Glomerular visceral epithelial cell (primary cell): ENCODE results near the gene JADE3.

Experiments used
- DNase-seq: peaks from one replicate; pipeline ENCODE4 v3.0.0-alpha.2; 2016; ENCODE audit errors: extremely low spot score

JADE3 gene

DNA sequence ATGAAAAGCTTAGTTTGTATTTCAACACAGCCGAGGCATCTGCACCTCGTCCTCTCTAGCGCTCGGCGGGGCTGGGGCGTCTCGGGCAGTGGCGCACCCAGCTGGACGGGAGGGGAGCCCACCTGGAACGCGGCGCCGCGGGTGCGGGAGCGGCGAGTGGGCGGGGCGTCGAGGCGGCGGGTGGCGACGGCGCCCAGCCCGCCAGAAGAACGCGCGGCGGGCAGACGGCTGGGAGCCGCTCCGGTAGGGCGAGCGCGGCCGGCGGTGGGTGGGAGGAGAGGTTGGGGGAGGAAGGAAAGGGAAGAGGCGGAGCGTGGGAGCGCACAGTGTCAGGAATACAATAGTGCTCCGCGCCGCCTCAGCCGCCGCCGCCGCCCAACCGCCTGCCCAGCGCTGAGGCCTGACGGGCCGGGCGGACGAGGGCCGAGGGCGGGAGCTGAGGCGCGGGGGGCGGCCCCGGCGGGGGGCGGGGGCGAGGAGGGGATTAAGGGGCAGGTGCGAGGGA lies at the start of gene JADE3:
JADE3 (plus strand) TSS at position 324 of the 505 bp plus-strand sequence. CDS start 72,474 bp downstream, outside the sequence.
- DNase-seq = peak; percentile 76

DNA sequence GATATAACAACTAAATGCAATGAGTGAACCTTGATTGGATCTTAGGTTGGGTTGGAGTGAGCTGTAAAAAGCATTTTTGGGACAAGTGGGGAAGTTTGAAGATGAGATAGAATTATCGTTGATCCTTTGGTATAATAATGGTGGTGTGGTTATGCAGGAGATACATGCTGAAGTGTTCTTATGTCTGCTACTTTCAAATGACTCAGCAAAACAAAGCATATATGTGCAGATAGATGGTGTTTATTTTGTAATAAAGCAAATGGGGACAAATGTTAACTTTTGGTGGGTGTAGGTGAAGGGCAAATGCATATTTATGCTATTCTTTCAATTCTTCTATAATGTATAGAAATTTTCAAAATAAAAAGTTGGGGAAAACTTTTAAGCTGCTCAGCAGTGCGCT lies 49.1 kb upstream of the JADE3 start:
- DNase-seq = no peak

DNA sequence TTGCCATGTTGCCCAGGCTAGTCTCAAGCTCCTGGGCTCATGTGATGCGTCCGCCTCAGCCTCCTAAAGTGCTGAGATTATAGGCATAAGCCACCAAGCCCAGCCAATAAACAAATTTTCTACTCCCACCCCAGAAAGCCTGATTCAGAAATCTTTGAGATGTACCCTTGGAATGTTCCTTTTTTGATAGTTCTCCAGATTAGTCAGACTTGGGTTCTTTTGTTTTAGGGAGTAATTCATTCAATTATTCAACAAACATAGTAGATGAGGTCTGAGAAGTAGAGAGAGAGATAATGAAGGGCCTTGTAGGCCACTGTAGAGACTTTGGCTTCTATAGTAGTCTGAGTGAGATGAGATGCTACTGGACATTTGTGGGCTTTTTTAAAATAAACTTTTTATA lies 47.6 kb upstream of the JADE3 start:
- DNase-seq = no peak

DNA sequence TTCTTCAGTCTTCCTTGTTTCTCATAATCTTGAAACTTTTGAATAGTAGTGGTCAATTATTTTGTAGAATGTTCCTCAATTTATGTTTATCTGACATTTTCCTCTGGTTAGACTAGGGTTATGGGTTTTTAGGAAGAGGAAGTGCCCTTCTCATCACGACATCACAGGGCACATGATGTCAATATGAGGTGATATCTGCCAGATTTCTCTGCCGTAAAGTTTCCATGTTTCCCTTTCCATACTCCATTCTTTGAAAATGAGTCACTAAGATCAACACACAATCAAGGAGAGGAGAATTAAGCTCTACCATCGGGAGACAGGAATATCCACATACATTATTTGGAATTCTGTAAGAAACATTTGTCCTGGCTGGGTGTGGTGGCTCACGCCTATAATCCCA lies 46.9 kb upstream of the JADE3 start:
- DNase-seq = peak; percentile 27

DNA sequence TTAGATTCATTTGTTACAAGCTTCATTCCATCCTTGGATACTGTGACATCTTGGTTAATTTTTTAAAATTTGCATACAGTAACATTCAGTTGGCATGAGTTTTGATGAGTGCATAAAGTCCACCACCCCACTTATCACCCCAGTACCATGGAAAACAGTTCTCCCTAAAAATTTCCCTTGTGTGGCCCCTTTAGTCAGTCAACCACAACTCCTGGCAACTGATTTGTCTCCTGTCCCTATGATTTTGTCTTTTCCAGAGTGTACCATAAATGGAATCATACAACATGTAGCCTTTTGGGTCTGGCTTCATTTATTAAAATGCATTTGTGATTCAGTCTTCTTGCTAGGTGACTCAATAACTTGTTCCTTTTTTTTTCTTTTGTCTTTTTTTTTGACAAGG lies 45.5 kb upstream of the JADE3 start:
- no peak for DNase-seq

- no peak for DNase-seq
Measured at GRCh38 chrX:46873746-46874145, 38.5 kb upstream of the JADE3 start.

- DNase-seq = no peak
Measured at GRCh38 chrX:46876901-46877300, 35.3 kb upstream of the JADE3 start.

- no peak for DNase-seq
Measured at GRCh38 chrX:46882266-46882665, 30.0 kb upstream of the JADE3 start.

DNA sequence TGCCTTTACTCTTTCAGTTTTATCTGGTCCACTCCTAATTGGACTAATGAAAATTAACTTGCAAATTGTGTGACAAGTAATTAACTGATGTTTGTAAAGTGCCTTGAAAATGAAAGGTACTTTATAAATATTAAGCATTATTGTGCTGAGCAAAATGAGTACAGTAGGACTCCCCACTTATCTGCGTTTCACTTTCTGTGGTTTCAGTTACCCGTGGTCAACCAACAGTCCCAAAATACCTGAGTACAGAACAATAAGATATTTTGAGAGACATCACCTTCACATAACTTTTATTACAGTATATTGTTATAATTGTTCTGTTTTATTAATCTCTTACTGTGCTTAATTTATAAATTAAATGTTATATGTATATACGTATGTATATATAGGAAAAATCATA lies 27.4 kb upstream of the JADE3 start:
- DNase-seq = no peak

GRCh38 chrX:46898207-46898606 lies 14.0 kb upstream of the JADE3 start:
- DNase-seq = no peak

DNA sequence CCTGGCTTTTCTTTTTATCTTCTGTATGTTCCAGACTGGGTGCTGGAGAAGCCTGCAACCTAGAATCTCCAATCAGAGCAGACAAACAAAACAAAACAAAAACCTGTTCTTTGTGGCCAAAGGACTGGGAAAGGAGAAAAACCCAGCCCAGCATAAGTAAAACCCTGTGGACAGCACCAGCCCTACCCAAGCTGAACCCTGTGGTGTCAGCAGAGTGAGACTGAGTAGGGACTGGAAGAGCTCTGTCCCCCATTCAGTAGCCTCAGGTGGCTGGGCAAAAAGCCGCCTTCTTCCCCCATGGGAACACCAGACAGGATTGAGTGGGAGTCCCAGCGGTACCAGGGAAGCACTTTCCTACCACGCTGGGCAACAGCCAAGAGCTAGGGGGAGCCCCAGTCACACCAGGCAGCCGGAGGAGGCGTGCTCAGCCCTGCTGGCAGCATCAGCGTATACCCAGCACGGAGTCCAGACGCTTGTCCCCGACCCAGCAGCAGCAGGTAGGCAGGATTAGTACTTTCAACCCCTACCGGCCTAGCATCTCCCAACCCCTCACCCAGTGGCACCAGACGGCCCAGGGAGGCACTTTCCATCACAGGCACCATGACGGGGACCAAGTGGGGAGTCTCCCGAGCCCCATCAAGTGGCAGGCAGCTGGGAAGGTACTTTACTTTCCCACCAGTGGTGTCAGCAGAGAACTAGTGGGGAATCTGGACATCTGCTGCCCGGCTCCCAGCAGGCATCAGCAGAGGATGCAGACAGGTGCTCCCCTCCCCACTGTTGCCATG lies 8.6 kb upstream of the JADE3 start:
- DNase-seq = peak; percentile 73

DNA sequence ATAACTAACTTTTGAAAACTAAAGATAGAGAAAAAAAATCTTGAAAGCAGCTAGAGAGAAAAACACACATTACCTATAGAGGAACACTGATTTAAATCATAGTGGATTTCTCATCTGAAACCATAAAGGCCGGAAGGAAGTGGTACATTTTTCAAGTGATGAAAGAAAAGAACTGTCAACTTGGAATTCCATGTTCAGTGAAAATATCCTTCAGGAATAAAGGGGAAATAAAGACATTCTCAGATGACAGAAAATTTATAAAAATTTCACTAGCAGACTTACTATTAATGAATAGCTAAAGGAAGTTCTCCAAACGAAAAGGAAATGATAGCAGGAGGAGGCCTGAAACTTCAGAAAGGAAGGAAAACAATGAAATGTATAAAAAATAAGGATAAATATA lies 7.6 kb upstream of the JADE3 start:
- no peak for DNase-seq

DNA sequence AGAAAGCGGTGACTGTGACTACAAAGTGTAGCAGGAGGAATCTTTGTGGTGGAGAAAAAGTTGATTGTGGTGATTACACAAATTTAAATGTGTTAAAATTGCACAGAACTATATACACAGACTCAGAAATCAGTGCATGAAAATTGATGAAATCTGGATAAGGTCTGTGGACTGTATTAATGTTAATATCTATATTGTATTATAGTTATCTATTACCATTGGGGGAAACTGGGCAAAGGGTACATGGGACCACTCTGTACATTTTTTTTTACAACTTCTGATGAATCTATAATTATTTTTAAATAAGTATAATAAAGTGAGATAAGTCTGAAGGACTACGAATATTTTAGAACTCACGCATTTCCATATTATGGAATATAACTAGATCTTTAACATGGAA lies 1.8 kb upstream of the JADE3 start:
- no peak for DNase-seq

DNA sequence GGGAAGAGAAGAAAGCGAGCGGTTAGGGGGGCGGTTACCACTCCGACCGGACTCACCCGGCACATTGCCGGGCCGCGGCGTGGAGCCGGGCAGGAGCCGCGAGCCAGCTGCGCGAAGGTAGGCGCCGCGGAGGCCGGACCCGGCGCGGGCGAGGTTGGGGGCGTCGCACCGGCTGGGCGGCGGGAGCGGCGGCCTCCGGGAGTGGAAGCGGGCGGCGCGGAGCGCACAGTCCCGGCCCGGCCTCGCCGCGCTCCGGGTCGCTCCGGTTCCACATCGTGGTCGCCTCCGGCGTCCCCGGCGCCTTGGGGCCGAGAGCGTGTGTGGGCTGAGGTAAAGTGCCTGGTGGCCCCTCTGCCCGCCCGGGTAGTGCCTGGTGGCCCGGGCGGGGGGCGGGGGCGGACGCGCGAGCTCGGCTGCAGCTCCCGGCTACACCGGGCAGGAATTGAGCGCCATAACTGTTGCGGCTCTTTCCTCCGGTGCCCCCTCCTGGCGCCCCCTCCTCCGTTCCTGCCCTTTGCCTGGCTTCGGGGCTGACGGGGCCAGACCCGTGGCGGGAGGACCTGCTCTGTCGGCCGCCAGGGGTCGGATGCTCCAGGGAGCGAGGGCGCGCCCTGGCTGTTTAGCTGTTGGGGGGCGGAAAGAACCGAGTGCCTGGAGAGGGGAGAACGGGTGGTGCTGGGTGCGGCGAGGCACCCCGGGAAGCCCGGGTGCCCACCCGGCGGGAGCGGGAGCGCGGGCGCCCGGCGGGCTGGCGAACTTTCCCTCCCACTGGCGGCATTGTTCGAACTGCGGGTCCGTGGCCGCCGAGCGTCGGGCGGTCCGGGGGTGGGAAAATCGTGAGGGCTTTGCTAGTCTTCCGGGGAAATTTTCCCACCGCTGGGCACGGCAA lies 626 bp downstream of the JADE3 start:
- peak; percentile 51 for DNase-seq

DNA sequence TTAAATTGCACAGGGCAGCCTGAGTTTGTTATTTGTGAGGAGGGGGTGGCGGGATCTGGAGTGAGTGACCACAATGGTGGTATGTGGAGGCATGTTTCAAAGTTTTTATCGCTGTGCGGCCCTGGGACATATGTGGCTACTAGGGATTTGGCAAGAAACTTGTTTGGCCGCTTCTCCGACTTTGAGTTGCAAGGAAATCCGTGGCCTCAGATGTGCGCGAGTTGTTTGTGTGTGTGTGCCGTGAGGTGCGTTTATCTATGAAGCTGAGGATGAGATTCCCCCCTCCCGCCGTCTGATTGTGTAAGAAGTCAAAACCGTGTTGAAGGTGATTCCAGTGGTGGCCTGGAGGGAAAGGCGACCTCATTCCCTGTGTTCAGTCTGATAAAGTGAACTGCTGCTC lies 1.4 kb downstream of the JADE3 start:
- peak; percentile 18 for DNase-seq

DNA sequence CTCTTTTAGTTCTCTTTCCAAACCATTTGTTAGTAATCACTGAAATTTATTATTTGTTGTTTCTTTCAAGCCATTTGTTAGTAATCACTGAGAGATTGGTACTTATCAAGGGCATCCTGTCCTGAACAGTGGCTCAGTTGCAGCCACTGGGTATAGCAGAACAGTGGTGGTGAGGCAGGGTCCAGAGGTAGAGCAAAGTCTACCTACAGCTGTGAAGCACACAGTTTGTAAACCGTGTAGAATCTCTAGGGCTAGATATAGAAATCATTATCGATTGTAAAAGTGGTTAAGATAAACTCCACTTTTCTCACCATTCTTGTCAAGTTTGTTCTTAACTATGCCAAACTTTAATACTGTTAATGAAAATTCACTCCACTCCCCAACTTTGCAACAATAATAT lies 4.1 kb downstream of the JADE3 start:
- DNase-seq = no peak

GRCh38 chrX:46917622-46918021 lies 5.4 kb downstream of the JADE3 start:
- no peak for DNase-seq

- DNase-seq = no peak
Measured at GRCh38 chrX:46918434-46918833, 6.2 kb downstream of the JADE3 start.

DNA sequence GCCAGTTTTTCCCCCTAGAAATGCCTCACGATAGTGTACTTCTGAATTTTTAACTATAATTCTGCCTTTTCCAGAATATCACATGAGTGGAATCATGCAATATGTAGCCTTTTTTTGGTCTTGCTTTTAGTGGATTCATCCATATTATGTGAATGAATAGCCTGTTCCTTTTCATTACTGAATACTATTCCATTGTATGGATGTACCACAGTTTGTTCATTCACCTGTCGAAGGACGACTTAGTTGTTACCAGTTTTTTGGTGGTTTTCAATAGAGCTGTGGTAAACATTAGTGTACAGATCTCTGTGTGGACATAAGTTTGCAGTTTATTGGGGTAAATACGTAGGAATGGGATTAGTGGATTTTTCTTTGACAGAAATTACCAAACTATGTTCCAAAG lies 8.0 kb downstream of the JADE3 start:
- no peak for DNase-seq

GRCh38 chrX:46922611-46923010 lies 10.4 kb downstream of the JADE3 start:
- no peak for DNase-seq

- DNase-seq = no peak
Measured at GRCh38 chrX:46927718-46928117, 15.5 kb downstream of the JADE3 start.

DNA sequence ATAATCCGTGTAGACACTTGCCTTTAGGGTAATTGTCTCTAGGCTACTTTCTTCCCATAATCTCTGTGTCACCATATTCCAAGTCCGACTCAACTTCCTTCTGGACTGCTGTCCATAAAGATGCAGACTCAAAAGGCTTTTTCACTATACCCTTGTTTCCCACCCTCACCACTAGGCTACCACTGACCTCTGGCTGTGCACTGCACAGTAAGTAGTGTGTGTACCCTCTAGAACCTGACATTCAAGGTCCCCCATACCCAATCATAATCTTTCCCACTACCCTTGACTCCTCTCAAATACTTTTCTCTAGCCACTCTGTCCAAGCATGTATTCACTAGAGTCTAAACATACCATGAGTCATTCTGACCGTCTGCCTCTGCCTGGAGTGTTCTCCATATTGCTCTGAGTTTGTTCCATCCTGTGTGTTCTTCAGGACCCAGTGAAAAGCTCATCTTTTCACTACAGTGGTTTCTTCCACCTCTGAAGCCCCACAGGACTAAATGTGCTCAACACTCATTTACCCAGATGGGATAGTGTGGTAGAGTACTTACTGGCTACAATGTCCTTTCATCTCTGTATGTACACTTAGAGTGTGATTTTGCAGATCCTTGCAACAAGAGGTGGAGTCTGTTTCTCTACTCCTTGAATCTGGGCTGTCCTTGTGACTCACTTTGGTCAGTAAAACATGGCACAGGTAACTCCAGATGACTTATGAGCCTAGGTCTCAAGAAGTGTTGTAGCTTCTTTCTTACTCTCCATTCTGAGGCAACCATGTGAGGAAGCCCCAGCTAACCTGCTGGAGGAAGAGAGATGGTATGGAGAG lies 17.4 kb downstream of the JADE3 start:
- DNase-seq = peak; percentile 5
